ENCODE results near the gene BMP8A.
"Not testable (repeated sequence)": the region's sequence is repeated elsewhere in the genome, so short reads cannot be mapped to it uniquely, and the experiment has no call there.

The BMP8A gene

GRCh38 chr1:39508266-39508665 lies 16.8 kb downstream of the BMP8A start:
- DNase-seq, result no peak

- no peak for DNase-seq
These were observed 17.4 kb downstream of the BMP8A start for GRCh38 chr1:39508857-39509305.

DNA sequence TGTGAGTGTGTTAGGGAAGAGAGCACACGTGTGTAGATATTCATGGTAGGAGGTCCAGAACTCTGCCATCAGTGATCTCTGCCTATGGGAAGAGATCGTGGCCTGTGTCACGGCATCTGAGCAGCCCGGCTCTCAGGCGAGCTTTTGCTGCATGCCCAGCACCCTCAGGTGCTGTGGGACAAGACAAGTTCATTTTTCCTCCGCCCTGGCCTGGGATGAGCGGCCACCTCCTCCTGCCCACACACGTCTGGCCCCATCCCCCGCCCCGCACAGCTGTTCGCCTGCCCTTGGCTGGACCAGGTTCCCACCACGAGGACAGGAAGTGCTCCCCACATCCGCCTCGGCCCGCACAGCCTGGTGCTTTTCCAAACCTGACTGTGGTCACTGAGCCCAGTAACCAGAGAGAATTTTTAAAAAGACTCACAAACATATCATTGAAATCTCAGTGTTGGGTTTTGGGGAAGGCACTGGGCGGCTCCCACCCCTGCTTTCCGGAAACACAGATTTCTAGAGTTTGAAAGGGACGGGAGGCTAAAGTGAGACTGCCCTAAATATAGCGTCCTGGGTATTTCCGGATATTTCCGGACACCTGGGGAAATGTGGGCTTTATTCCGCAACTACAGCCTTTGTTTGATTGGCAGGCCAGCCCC lies 18.0 kb downstream of the BMP8A start:
- DNase-seq, result no peak

DNA sequence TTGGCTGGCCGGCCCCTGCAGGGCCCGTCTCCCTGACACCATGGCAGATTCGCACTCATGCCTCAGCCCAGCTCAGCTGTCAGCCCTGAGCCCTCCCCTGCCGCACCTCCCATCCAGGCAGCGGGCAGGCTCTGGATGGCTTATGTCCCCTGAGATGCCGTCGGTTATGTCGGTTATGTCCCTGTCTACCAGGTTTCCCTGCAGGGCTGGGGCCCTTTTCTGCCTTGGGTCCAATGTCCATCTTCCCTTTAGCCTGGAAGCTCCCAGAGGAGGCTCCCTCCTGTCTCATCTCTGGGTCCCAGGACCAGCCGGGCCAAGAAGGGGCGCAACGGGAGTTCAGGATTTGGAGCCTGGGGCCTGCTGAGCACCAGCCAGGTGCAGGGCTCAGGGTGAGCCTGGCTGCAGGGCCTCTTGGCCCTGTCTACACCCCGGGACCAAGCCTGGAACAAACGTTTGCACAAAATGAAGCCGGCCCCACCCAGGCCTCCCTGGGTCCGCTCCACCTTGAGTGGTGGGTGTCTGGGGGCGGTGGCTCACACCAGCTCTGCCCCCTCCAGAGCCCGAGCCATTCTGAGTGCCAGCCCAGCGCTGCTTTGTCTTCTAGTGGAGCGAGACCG lies 19.2 kb downstream of the BMP8A start:
- DNase-seq, result not testable (repeated sequence)

- DNase-seq, result not testable (repeated sequence)
These were observed 20.0 kb downstream of the BMP8A start for GRCh38 chr1:39511477-39511876.

GRCh38 chr1:39512234-39512847 lies 20.9 kb downstream of the BMP8A start:
- DNase-seq, result not testable (repeated sequence)

GRCh38 chr1:39514710-39515124 lies 23.3 kb downstream of the BMP8A start:
- DNase-seq, result not testable (repeated sequence)

DNA sequence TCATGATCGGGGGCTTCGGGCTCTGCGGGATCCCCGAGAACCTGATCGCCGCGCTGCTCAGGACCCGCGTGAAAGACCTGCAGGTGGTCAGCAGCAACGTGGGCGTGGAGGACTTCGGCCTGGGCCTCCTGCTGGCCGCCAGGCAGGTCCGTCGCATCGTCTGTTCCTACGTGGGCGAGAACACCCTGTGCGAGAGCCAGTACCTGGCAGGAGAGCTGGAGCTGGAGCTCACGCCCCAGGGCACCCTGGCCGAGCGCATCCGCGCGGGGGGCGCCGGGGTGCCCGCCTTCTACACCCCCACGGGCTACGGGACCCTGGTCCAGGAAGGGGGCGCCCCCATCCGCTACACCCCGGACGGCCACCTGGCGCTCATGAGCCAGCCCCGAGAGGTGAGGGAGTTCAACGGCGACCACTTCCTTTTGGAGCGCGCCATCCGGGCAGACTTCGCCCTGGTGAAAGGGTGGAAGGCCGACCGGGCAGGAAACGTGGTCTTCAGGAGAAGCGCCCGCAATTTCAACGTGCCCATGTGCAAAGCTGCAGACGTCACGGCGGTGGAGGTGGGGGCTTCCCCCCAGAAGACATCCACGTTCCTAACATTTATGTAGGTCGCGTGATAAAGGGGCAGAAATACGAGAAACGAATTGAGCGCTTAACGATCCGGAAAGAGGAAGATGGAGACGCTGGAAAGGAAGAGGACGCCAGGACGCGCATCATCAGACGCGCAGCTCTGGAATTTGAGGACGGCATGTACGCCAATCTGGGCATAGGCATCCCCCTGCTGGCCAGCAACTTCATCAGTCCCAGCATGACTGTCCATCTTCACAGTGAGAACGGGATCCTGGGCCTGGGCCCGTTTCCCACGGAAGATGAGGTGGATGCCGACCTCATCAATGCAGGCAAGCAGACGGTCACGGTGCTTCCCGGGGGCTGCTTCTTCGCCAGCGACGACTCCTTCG lies 24.0 kb downstream of the BMP8A start:
- DNase-seq, result not testable (repeated sequence)

GRCh38 chr1:39516841-39517240 lies 25.4 kb downstream of the BMP8A start:
- not testable (repeated sequence) for DNase-seq

GRCh38 chr1:39517936-39518335 lies 26.5 kb downstream of the BMP8A start:
- DNase-seq, result not testable (repeated sequence)

GRCh38 chr1:39519376-39519775 lies 27.9 kb downstream of the BMP8A start:
- not testable (repeated sequence) for DNase-seq

- not testable (repeated sequence) for DNase-seq
These were observed 30.8 kb downstream of the BMP8A start for GRCh38 chr1:39522221-39522620.

DNA sequence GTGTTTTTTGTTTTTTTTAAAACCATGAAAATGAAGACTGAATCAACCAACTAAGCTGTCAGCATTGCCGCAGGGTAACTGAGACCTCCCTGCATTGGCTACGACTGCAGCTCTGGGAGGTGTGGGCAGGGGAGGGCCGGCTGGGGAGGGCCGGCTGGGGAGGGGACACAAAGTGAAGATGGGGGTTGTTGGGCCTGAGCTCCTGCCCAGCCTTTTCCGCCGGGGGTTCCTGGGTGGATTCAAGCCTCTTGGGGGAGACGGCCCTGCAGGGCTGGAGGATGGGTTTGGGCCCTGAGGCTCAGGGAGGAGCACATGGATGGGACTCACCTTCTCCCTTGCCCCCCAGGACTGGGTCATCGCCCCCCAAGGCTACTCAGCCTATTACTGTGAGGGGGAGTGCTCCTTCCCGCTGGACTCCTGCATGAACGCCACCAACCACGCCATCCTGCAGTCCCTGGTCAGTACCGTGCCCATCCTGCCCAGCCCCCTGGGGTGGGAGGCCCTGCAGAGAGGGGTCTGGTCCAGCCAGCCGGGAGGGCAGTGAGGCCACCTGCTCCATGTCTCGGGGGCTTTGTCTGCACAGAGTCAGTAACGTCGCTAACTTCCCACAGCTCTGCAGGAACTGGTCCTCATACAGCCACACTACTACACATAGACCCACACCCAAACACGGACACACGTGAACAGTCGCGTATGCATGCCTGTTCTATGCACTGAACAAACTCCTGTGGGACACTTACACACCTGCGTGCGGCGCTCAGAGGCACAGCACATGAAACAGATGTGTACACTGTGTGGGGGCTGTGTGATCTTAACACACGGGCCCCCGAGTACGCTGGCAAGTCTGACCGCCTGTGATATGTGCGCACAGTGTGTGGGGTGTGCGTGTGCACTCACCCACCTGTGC lies 31.5 kb downstream of the BMP8A start:
- no peak for DNase-seq

- DNase-seq, result no peak
These were observed 32.7 kb downstream of the BMP8A start for GRCh38 chr1:39524171-39524570.

DNA sequence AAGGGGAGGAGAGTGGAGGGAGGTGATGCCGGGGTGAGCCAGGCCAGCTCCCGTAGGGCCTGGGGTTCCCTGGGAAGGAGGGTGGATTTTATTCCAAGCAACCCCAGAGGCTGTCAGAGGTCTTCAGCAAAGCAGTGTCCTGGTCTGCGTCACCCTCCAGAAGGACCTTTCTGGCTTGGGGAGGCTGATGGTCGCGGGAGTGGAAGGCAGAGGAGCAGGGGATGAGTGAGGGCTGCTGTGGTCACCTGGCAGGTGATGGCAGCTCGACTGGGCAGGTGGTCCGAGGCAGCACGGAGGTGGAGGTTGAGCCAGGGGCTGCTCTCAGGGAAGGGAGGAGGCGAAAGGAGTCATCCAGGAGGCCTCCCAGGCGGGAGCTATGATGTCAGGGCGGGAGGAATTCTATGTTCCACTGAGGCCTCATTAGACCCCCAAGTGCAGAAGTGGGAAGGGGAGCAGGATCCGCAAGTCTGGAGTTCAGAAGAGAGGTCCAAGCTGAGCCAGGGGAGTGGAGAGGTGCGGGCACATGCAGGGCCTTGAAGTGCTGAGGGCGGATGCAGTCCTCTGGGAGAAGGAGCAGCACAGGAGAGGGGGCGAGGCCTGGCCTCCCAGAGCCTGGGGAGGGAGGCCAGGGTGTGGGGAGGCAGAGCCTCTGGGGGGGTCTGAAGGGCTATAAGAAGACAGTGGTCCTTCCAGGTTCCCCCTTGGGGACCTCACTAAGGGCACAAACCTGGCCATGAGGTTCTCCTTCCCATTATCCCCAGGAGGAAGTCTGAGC lies 33.3 kb downstream of the BMP8A start:
- DNase-seq, result no peak

DNA sequence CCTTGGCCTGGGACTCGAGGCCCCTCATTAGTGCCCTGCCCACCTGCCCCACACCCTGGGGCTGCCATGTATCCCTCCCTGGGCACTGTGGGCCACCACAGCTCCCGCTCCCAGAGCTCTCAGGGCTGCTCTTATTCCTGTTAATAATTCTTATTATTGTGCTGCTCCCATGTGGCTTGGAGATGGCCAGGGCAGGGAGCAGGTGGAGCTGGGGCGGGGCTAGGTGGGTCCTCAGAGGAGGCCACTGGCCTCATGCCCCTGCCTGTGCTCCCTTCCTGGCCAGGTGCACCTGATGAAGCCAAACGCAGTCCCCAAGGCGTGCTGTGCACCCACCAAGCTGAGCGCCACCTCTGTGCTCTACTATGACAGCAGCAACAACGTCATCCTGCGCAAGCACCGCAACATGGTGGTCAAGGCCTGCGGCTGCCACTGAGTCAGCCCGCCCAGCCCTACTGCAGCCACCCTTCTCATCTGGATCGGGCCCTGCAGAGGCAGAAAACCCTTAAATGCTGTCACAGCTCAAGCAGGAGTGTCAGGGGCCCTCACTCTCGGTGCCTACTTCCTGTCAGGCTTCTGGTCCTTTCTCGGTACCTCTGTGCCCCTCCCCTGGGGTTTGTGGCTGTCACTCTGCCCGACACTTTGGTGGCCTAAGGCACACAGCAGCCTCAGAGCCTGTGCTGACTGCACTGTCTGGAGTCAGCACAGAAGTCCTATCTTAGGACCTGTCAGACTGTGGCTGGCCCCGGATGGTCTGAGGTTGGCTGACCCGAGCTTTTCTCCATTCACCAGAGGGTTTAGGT lies 34.1 kb downstream of the BMP8A start:
- DNase-seq, result no peak

GRCh38 chr1:39526466-39527189 lies 35.2 kb downstream of the BMP8A start:
- no peak for DNase-seq

- not testable (repeated sequence) for DNase-seq
These were observed 35.7 kb downstream of the BMP8A start for GRCh38 chr1:39527190-39527579.

DNA sequence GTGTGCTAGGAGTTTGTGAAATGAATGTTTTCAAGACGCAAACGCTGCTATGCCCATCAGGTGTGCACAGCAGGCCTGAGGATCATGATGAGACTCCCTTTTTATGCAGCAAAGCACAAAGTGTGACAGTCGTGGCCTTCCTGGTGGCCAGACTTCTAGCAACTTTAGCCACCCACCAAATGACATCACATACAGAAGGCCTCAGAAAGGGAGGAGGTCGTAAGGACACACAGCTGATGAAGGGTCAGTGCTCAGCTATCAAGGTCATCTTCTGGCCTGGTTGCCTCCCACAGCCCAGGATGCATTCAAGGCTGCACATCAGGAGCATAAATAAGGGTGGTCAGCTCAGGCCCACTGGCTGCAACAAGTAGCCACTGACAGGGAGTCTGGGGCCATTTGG lies 36.6 kb downstream of the BMP8A start:
- DNase-seq, result no peak
